GM23248 (cell line): ENCODE data around the gene RNF150. TPM values are rescaled to one million over a fixed set of nuclear protein-coding genes. Genes with fewer than 3 reads are reported as not detected.
A peak's percentile ranks its signal among the peaks of the same experiment; 100 is the strongest.

Source experiments
- DNase-seq: peaks from one replicate; pipeline ENCODE4 v3.0.0-alpha.2; 2015
- H2AFZ ChIP-seq: fragments of 200-600 bp; sonication (generic); 2 replicates; pipeline ENCODE4 v1.6.1; 2016; ENCODE audit warnings: antibody characterized with exemption
- H3F3A ChIP-seq: fragments of 200-600 bp; sonication (generic); 2 replicates; pipeline ENCODE4 v1.6.1; 2016; ENCODE audit warnings: mild to moderate bottlenecking, antibody characterized with exemption, mixed run types; ENCODE audit not compliant: insufficient read depth
- H3K27ac ChIP-seq: fragments of 200-600 bp; sonication (generic); 2 replicates; pipeline ENCODE4 v1.5.1; 2016; ENCODE audit warnings: mild to moderate bottlenecking
- H3K27me3 ChIP-seq: fragments of 200-600 bp; sonication (generic); replicated peaks from 2 replicates; pipeline ENCODE4 v1.6.1; 2016; ENCODE audit warnings: mild to moderate bottlenecking; ENCODE audit not compliant: insufficient read depth
- H3K36me3 ChIP-seq: fragments of 200-600 bp; sonication (generic); 2 replicates; pipeline ENCODE4 v1.6.1; 2016; ENCODE audit warnings: low read depth, mild to moderate bottlenecking
- H3K4me1 ChIP-seq: fragments of 200-600 bp; sonication (generic); 2 replicates; pipeline ENCODE4 v1.6.1; 2016; ENCODE audit warnings: mild to moderate bottlenecking; ENCODE audit not compliant: insufficient read depth
- H3K4me2 ChIP-seq: fragments of 200-600 bp; sonication (generic); one replicate; pipeline ENCODE4 v1.6.1; 2016; ENCODE audit warnings: mild to moderate bottlenecking; ENCODE audit not compliant: unreplicated experiment
- H3K4me3 ChIP-seq: fragments of 200-600 bp; sonication (generic); 2 replicates; pipeline ENCODE4 v1.5.1; 2016; ENCODE audit warnings: mild to moderate bottlenecking
- H3K79me2 ChIP-seq: fragments of 200-600 bp; sonication (generic); 2 replicates; pipeline ENCODE4 v1.6.1; 2016; ENCODE audit warnings: mild to moderate bottlenecking; ENCODE audit not compliant: insufficient read depth
- H3K9ac ChIP-seq: fragments of 200-600 bp; sonication (generic); 2 replicates; pipeline ENCODE4 v1.6.1; 2016; ENCODE audit warnings: mild to moderate bottlenecking
- H3K9me2 ChIP-seq: fragments of 200-600 bp; sonication (generic); 2 replicates; pipeline ENCODE4 v1.6.1; 2016; ENCODE audit warnings: mixed run types, mild to moderate bottlenecking, moderate library complexity; ENCODE audit not compliant: insufficient read depth
- H3K9me3 ChIP-seq: fragments of 200-600 bp; sonication (generic); one replicate; pipeline ENCODE4 v1.6.1; 2017; ENCODE audit warnings: low read depth
- H4K20me1 ChIP-seq: fragments of 200-600 bp; sonication (generic); 2 replicates; pipeline ENCODE4 v1.6.0; 2016; ENCODE audit not compliant: insufficient read depth
- EZH2 ChIP-seq: fragments of 200-600 bp; sonication (generic); IDR thresholded peaks from 2 replicates; pipeline ENCODE4 v1.6.1; 2018; ENCODE audit warnings: antibody characterized with exemption, mild to moderate bottlenecking; ENCODE audit not compliant: insufficient read depth, poor library complexity, severe bottlenecking
- EZH2phosphoT487 ChIP-seq: fragments of 200-600 bp; sonication (generic); IDR thresholded peaks from 2 replicates; pipeline ENCODE4 v1.6.1; 2018; ENCODE audit warnings: antibody characterized with exemption, moderate library complexity, mild to moderate bottlenecking, low read depth; ENCODE audit not compliant: insufficient read depth
- WGBS, 2 experiments: methylation state at CpG; one replicate each; pipeline ENCODE4 v1.1.6; 2015 to 2017; ENCODE audit warnings: low lambda C conversion rate in 2 of 2, low coverage in 1 of 2; ENCODE audit errors: missing lambda C conversion rate in 2 of 2; 5-methylcytosine and 5-hydroxymethylcytosine counted together
- in situ Hi-C: fragments of 300-500 bp; cut with MboI; formaldehyde crosslinking; loops from 2 replicates; pipeline ENCODE4 v1.15.0; 2020
- polyA plus RNA-seq: library from polyadenylated mRNA; unstranded; fragments of >200 nt; fragmentation: Nextera tagmentation; extraction: Ambion mirVana; gene quantifications from 2 replicates; pipeline ENCODE4 v1.2.1, GENCODE V29; 2016
- total RNA-seq: library from RNA; depleted of rRNA; stranded (reverse); fragments of >200 nt; shearing (Covaris generic); gene quantifications from 2 replicates; pipeline ENCODE4 v1.2.3, GENCODE V29; 2014

The RNF150 gene
- total and polyA plus RNA-seq, 2 experiments from 2014 or later: 4.8 to 10.5 TPM

DNA sequence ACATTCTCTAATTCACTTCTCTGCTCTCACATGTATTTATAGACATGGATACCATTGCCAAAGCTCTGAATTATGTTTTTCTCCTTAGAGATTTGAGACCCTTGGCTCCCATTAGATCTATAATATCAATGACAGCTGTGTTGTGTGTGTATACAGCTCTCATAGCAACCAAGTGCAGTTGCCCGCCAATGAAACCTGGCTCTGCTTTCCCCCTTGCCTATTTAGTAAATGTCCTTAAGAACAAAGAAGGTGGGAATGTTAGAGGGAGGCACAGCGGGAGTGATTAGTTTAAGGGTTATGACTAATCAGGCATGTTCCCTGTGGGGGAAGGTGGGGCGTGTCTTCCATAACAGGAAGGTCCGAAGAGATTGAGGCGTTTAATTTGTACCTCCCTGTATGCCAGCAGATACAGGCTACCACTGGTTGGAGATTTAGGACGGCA, 276.6 kb downstream of the RNF150 start:
- Histone ChIP-seq H3K4me2 (peak overlapping the region; percentile 55), H3F3A (no peaks in the 10 kb centered on the region), H3K79me2 (no peaks in the 10 kb centered on the region), H3K9me3 (no peaks in the 10 kb centered on the region), H3K9ac (no peak overlapping the region), H3K27me3 (no peaks in the 10 kb centered on the region), H3K27ac (no peak overlapping the region), H2AFZ (peak overlapping the region; percentile 61), H3K9me2 (no peaks in the 10 kb centered on the region), H3K4me1 (peaks cover 13% of the 10 kb centered on the region; the same call in 1 of the 2 replicates), H4K20me1 (no peaks in the 10 kb centered on the region), H3K36me3 (no peaks in the 10 kb centered on the region), H3K4me3 (no peak overlapping the region)
- DNase-seq: peak; percentile 80
- TF ChIP-seq EZH2 (no peak), EZH2phosphoT487 (no peak)
- 2 to 4% methylated on average over 6 of the region's 6 CpGs for WGBS, 2 experiments
- in situ Hi-C loops: no loop called here

GRCh38 chr4:140854168-140854567, 279.1 kb downstream of the RNF150 start:
- in situ Hi-C loops: no loop called here

GRCh38 chr4:140851804-140852203, 281.5 kb downstream of the RNF150 start:
- Histone ChIP-seq H3K36me3 (no peaks in the 10 kb centered on the region), H3K4me1 (peaks cover 6% of the 10 kb centered on the region; the same call in 1 of the 2 replicates), H3K27ac (no peak overlapping the region), H3K27me3 (peaks cover 8% of the 10 kb centered on the region; the same call in 1 of the 2 replicates), H4K20me1 (no peaks in the 10 kb centered on the region), H3K9me3 (no peaks in the 10 kb centered on the region), H3K4me2 (no peak overlapping the region), H3K4me3 (no peak overlapping the region), H3F3A (no peaks in the 10 kb centered on the region), H3K79me2 (no peaks in the 10 kb centered on the region), H2AFZ (no peak overlapping the region), H3K9ac (no peak overlapping the region), H3K9me2 (no peaks in the 10 kb centered on the region)
- in situ Hi-C loops: no loop called here
- no peak for TF ChIP-seq EZH2
- no peak for TF ChIP-seq EZH2phosphoT487
- no peak for DNase-seq
- WGBS, 2 experiments: 37 to 50% methylated on average over 1 of the region's 1 CpG

More at GRCh38 chr4:140854168-140854567, 279.1 kb downstream of the RNF150 start:
- H3K27ac ChIP-seq: no peak overlapping the region
- H3K9me2 ChIP-seq: no peaks in the 10 kb centered on the region
- no peaks in the 10 kb centered on the region for H3K79me2 ChIP-seq
- no peaks in the 10 kb centered on the region for H4K20me1 ChIP-seq
- no peak overlapping the region for H3K4me3 ChIP-seq
- peak; percentile 57 for DNase-seq
- no peak for TF ChIP-seq EZH2
- TF ChIP-seq EZH2phosphoT487: no peak
- no peaks in the 10 kb centered on the region for H3F3A ChIP-seq
- no peak overlapping the region for H3K9ac ChIP-seq
- no peaks in the 10 kb centered on the region for H3K36me3 ChIP-seq
- 17 to 31% methylated on average over 2 of the region's 2 CpGs for WGBS, 2 experiments
- H3K27me3 ChIP-seq: no peaks in the 10 kb centered on the region
- H3K9me3 ChIP-seq: no peaks in the 10 kb centered on the region
- no peak overlapping the region for H3K4me2 ChIP-seq
- H3K4me1 ChIP-seq: peaks cover 13% of the 10 kb centered on the region; the same call in 1 of the 2 replicates
- H2AFZ ChIP-seq: no peak overlapping the region

GRCh38 chr4:140851032-140851636, 282.1 kb downstream of the RNF150 start:
- Histone ChIP-seq H4K20me1 (no peaks in the 10 kb centered on the region), H3K9ac (no peak overlapping the region), H2AFZ (no peak overlapping the region), H3K36me3 (no peaks in the 10 kb centered on the region), H3K79me2 (no peaks in the 10 kb centered on the region), H3K4me3 (no peak overlapping the region), H3K9me2 (no peaks in the 10 kb centered on the region), H3K27me3 (peaks cover 14% of the 10 kb centered on the region; the same call in 1 of the 2 replicates), H3K27ac (no peak overlapping the region), H3F3A (no peaks in the 10 kb centered on the region), H3K9me3 (no peaks in the 10 kb centered on the region), H3K4me1 (no peaks in the 10 kb centered on the region), H3K4me2 (no peak overlapping the region)
- DNase-seq: peak; percentile 73
- TF ChIP-seq EZH2phosphoT487 (no peak), EZH2 (no peak)
- WGBS, 2 experiments: 2% methylated on average over 6 of the region's 6 CpGs
- in situ Hi-C loops: no loop called here
